Transverse colon (tissue), 4 donors: ENCODE measurements around the gene UCK2. TPM values are rescaled to one million over a fixed set of nuclear protein-coding genes. Genes with fewer than 3 reads are reported as not detected.

ENCODE experiments used
- DNase-seq: peaks from one replicate; pipeline ENCODE4 v3.0.0-alpha.2; 2019
- H3K27ac ChIP-seq, 4 donors: fragments of 200-600 bp; sonication (generic); 2 replicates each; pipeline ENCODE4 v1.5.1; 2016 to 2018; ENCODE audit warnings: inconsistent platforms in 4 of 4
- H3K27me3 ChIP-seq: fragments of 200-600 bp; sonication (generic); 2 replicates; pipeline ENCODE4 v1.5.1; 2017; ENCODE audit warnings: inconsistent platforms
- H3K36me3 ChIP-seq, 4 donors: fragments of 200-600 bp; sonication (generic); 2 replicates each; pipeline ENCODE4 v1.5.1; 2017 to 2019; ENCODE audit warnings: inconsistent platforms in 4 of 4
- H3K4me1 ChIP-seq, 4 donors: fragments of 200-600 bp; sonication (generic); 2 replicates each; pipeline ENCODE4 v1.5.1; 2017 to 2020; ENCODE audit warnings: inconsistent platforms in 4 of 4
- H3K4me3 ChIP-seq, 4 donors: fragments of 200-600 bp; sonication (generic); 1 replicate in 1 of 4; 2 replicates in 3 of 4; pipeline versions ENCODE4 v1.5.1 to v1.6.1; 2017 to 2019; ENCODE audit warnings: inconsistent platforms in 4 of 4
- H3K9me3 ChIP-seq, 2 donors: fragments of 200-600 bp; sonication (generic); 2 replicates each; pipeline ENCODE4 v1.5.1; 2017 to 2019; ENCODE audit warnings: inconsistent platforms in 2 of 2
- CTCF ChIP-seq, 5 experiments: fragments of 200-600 bp in 3 of 5; fragments of 450-650 bp in 2 of 5; sonication (generic) in 3 of 5; IDR thresholded peaks; 1 replicate in 2 of 5; 2 replicates in 3 of 5; pipeline ENCODE4 v1.5.1; 2016 to 2017; ENCODE audit warnings: antibody characterized with exemption in 5 of 5, inconsistent platforms in 3 of 5, mild to moderate bottlenecking in 2 of 5, moderate library complexity in 1 of 5
- EP300 ChIP-seq: sonication (generic); formaldehyde crosslinking; IDR thresholded peaks from one replicate; pipeline ENCODE4 v1.6.1; 2017; ENCODE audit warnings: antibody characterized with exemption, low read depth
- POLR2A ChIP-seq: fragments of 450-650 bp; IDR thresholded peaks from one replicate; pipeline ENCODE4 v1.6.1; 2016; ENCODE audit warnings: antibody characterized with exemption, mild to moderate bottlenecking, moderate library complexity
- POLR2AphosphoS5 ChIP-seq, 3 donors: sonication (generic); formaldehyde crosslinking; IDR thresholded peaks; one replicate each; pipeline ENCODE4 v1.6.1; 2016; ENCODE audit warnings: antibody characterized with exemption in 3 of 3
- WGBS, 2 donors: methylation state at CpG; one replicate each; pipeline ENCODE4 v1.1.5; 2018; ENCODE audit warnings: low coverage in 1 of 2; 5-methylcytosine and 5-hydroxymethylcytosine counted together
- in situ Hi-C, 4 donors: fragments of 200-750 bp; cut with MboI; loops; one replicate each; pipeline versions ENCODE4 v1.15.0 to v1.15.1; 2017; ENCODE audit warnings: low sequenced_read_pairs in 3 of 4, low pct_ligation_motif_present in 1 of 4, low pct_unique_long_range_greater_than_20kb in 1 of 4
- intact Hi-C: fragments of 100-400 bp; cut with DNase I; formaldehyde crosslinking; loops from one replicate; pipeline ENCODE4 v1.15.1; 2023; ENCODE audit warnings: low total_unique reads
- total RNA-seq, 4 donors: library from RNA; depleted of rRNA; stranded (reverse); fragments of >200 nt; gene quantifications; one replicate each; pipeline ENCODE4 v1.1.0, GENCODE V29; 2016

The UCK2 gene
- total RNA-seq, 4 donors from 2014 or later: 18.9 to 96.5 (median 69.7) TPM

- DNase-seq: no peak
- H3K4me1 ChIP-seq: no peaks in the 10 kb centered on the region
- no peaks in the 10 kb centered on the region for H3K36me3 ChIP-seq
- no peaks in the 10 kb centered on the region for H3K27me3 ChIP-seq
- H3K9me3 ChIP-seq: no peaks in the 10 kb centered on the region
- H3K27ac ChIP-seq: no peak overlapping the region
- no peak overlapping the region for H3K4me3 ChIP-seq
- in situ Hi-C loops (loop anchor here in 1 of 4 donors (25.0 kb wide), 1 partner anchor 535 kb away; no protein-coding TSS in a partner anchor), intact Hi-C loops (loop anchor here (5.0 kb wide), 1 partner anchor 550 kb away; no protein-coding TSS in a partner anchor)
- TF ChIP-seq EP300: no peak
- TF ChIP-seq POLR2A: no peak
- TF ChIP-seq CTCF (IDR thresholded peaks at IDR 0.05): no peak
- no peak for TF ChIP-seq POLR2AphosphoS5 (IDR thresholded peaks at IDR 0.05)
- 28 to 29% methylated on average over 1 to 2 of the region's 2 CpGs for WGBS, 2 donors
Observed at GRCh38 chr1:165927169-165927568, 99.8 kb downstream of the UCK2 start.

GRCh38 chr1:165928075-165928731 is 100.8 kb downstream of the UCK2 start:
- H3K4me3 ChIP-seq: no peak overlapping the region
- no peak overlapping the region for H3K27ac ChIP-seq
- intact Hi-C loops (loop anchor here (5.0 kb wide), 1 partner anchor 549 kb away; no protein-coding TSS in a partner anchor), in situ Hi-C loops (loop anchor here in 1 of 4 donors (25.0 kb wide), 1 partner anchor 534 kb away; no protein-coding TSS in a partner anchor)
- H3K27me3 ChIP-seq: no peaks in the 10 kb centered on the region
- H3K36me3 ChIP-seq: no peaks in the 10 kb centered on the region
- no peaks in the 10 kb centered on the region for H3K4me1 ChIP-seq
- peak; percentile 53 to 66 (median 58) for TF ChIP-seq CTCF (IDR thresholded peaks at IDR 0.05)
- no peak for TF ChIP-seq POLR2A
- 65 to 81% methylated on average over 3 to 10 of the region's 10 CpGs for WGBS, 2 donors
- no peaks in the 10 kb centered on the region for H3K9me3 ChIP-seq
- DNase-seq: peak; percentile 31

GRCh38 chr1:165930961-165931360 is 103.5 kb downstream of the UCK2 start:
- Histone ChIP-seq H3K9me3 (no peaks in the 10 kb centered on the region), H3K36me3 (no peaks in the 10 kb centered on the region), H3K27me3 (no peaks in the 10 kb centered on the region), H3K4me3 (no peak overlapping the region), H3K27ac (no peak overlapping the region), H3K4me1 (no peaks in the 10 kb centered on the region)
- WGBS, 2 donors: 88% methylated on average over 1 of the region's 1 CpG; no CpG with 5 or more reads in 1 of the 2 donors
- TF ChIP-seq EP300: no peak
- no peak for TF ChIP-seq POLR2A
- TF ChIP-seq CTCF (IDR thresholded peaks at IDR 0.05): no peak
- TF ChIP-seq POLR2AphosphoS5 (IDR thresholded peaks at IDR 0.05): no peak
- in situ Hi-C loops: loop anchor here in 3 of 4 donors (10.0 to 25.0 kb wide), 3 partner anchors 531 to 554 kb away; no protein-coding TSS in a partner anchor
- no peak for DNase-seq
- intact Hi-C loops: no loop called here

- intact Hi-C loops (no loop called here), in situ Hi-C loops (loop anchor here in 3 of 4 donors (10.0 to 25.0 kb wide), 3 partner anchors 529 to 551 kb away; no protein-coding TSS in a partner anchor)
- Histone ChIP-seq H3K4me1 (no peaks in the 10 kb centered on the region), H3K4me3 (no peak overlapping the region), H3K9me3 (no peaks in the 10 kb centered on the region), H3K27ac (no peak overlapping the region), H3K27me3 (no peaks in the 10 kb centered on the region), H3K36me3 (no peaks in the 10 kb centered on the region)
- no peak for DNase-seq
- 66 to 76% methylated on average over 5 to 9 of the region's 9 CpGs for WGBS, 2 donors
- no peak for TF ChIP-seq POLR2A
- no peak for TF ChIP-seq CTCF (IDR thresholded peaks at IDR 0.05)
- no peak for TF ChIP-seq POLR2AphosphoS5 (IDR thresholded peaks at IDR 0.05)
- no peak for TF ChIP-seq EP300
Observed at GRCh38 chr1:165933446-165934170, 106.2 kb downstream of the UCK2 start.
